Mammary epithelial cell (primary cell): ENCODE measurements around the gene SLC25A31.

ENCODE experiments used
- EZH2 ChIP-seq: IDR thresholded peaks from 2 replicates; pipeline ENCODE4 v1.6.1; 2012; ENCODE audit warnings: low read length, inconsistent platforms, borderline replicate concordance
- TF ChIP-seq, protein P1 (sequence below), 2 donors: IDR thresholded peaks in 1 of 2; conservative IDR thresholded peaks in 1 of 2; 2 replicates each; pipeline ENCODE4 v1.5.1; 2011 to 2012; ENCODE audit warnings: inconsistent platforms in 2 of 2, low read length in 2 of 2, mild to moderate bottlenecking in 2 of 2, control low read depth in 1 of 2, low read depth in 1 of 2; ENCODE audit not compliant: insufficient read depth in 1 of 2; ENCODE audit errors: extremely low read depth in 1 of 2

DNA sequence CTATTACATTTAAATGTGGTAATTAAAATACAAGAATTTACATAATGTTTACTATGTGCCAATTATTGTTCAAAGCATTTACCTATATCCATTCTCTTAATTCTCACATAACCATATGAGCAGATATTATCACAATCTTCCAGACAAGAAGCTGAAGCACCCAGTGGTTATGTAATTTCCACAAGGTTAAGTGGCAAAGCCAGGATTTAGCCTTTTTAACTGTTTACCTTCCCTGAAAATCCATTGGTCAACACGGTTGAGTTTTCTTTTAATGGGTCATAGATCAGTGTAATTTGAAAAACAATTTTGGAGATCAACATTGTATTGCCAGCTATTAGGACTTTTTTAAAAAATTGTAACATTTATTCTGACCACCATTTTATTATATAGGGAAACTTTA is 63.3 kb downstream of the SLC25A31 start:
- TF ChIP-seq, protein P1, sequence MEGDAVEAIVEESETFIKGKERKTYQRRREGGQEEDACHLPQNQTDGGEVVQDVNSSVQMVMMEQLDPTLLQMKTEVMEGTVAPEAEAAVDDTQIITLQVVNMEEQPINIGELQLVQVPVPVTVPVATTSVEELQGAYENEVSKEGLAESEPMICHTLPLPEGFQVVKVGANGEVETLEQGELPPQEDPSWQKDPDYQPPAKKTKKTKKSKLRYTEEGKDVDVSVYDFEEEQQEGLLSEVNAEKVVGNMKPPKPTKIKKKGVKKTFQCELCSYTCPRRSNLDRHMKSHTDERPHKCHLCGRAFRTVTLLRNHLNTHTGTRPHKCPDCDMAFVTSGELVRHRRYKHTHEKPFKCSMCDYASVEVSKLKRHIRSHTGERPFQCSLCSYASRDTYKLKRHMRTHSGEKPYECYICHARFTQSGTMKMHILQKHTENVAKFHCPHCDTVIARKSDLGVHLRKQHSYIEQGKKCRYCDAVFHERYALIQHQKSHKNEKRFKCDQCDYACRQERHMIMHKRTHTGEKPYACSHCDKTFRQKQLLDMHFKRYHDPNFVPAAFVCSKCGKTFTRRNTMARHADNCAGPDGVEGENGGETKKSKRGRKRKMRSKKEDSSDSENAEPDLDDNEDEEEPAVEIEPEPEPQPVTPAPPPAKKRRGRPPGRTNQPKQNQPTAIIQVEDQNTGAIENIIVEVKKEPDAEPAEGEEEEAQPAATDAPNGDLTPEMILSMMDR (conservative IDR thresholded peaks at IDR 0.05 in 1 of 2, IDR thresholded peaks at IDR 0.05 in 1 of 2; ENCODE audit: extremely low read depth in 1 of 2, insufficient read depth in 1 of 2, low read depth in 1 of 2, low read length in 2 of 2) = no peak
- TF ChIP-seq EZH2 = no peak
